H1 (cell line): Measurements from ENCODE around the gene CPED1. TPM values are rescaled to one million over a fixed set of nuclear protein-coding genes. Genes with fewer than 3 reads are reported as not detected.

Experiments
- CTCF ChIA-PET: fragments of 300-600 bp; sonication (Branson Sonifier 250); formaldehyde crosslinking; loops from one replicate; lab custom pipeline; 2021; ENCODE audit not compliant: partially characterized antibody; lab: Charles Lee
- POLR2A ChIA-PET: fragments of 300-600 bp; sonication (Branson Sonifier 250); formaldehyde crosslinking; loops from one replicate; lab custom pipeline; 2021; ENCODE audit warnings: inconsistent platforms; ENCODE audit not compliant: partially characterized antibody; lab: Charles Lee
- DNase-seq, 2 experiments: peaks; one replicate each; pipeline versions ENCODE4 v3.0.0 to v3.0.0-alpha.2; 2010 to 2022; ENCODE audit warnings: low spot score in 2 of 2, low read depth in 1 of 2, mixed read lengths in 1 of 2
- FAIRE-seq: peaks from 2 replicates; lab custom pipeline; 2011; peaks lifted over from hg19 to GRCh38; lab: Jason Lieb, UNC
- H2AFZ ChIP-seq: 2 replicates; pipeline ENCODE4 v1.8.1; 2012; ENCODE audit warnings: low read length, inconsistent platforms
- H2AK5ac ChIP-seq: 2 replicates; pipeline ENCODE4 v1.6.1; 2013; ENCODE audit warnings: low read depth, low read length
- H2BK120ac ChIP-seq: replicated peaks from 2 replicates; pipeline ENCODE3; 2013; ENCODE audit warnings: low read depth, low read length, inconsistent platforms
- H2BK12ac ChIP-seq: 2 replicates; pipeline ENCODE4 v1.6.1; 2013; ENCODE audit warnings: low read depth, low read length
- H2BK15ac ChIP-seq: 2 replicates; pipeline ENCODE4 v1.6.1; 2013; ENCODE audit warnings: low read length
- H2BK20ac ChIP-seq: 2 replicates; pipeline ENCODE4 v1.6.1; 2013; ENCODE audit warnings: low read length
- H2BK5ac ChIP-seq: 2 replicates; pipeline ENCODE4 v1.6.1; 2013; ENCODE audit warnings: low read depth, low read length
- H3K14ac ChIP-seq: 2 replicates; pipeline ENCODE4 v1.6.1; 2013; ENCODE audit warnings: inconsistent platforms; ENCODE audit not compliant: insufficient read length
- H3K18ac ChIP-seq: 2 replicates; pipeline ENCODE4 v1.6.1; 2013; ENCODE audit warnings: low read length; ENCODE audit errors: extremely low read depth
- H3K23ac ChIP-seq: 2 replicates; pipeline ENCODE4 v1.6.1; 2013; ENCODE audit warnings: inconsistent platforms; ENCODE audit not compliant: insufficient read length
- H3K23me2 ChIP-seq: 2 replicates; pipeline ENCODE4 v1.6.1; 2013; ENCODE audit warnings: low read depth, low read length
- H3K27ac ChIP-seq: 2 replicates; pipeline ENCODE4 v1.6.1; 2011; ENCODE audit warnings: low read depth, low read length, inconsistent platforms
- H3K27me3 ChIP-seq, 4 experiments: replicated peaks in 1 of 4; 1 replicate in 1 of 4; 2 replicates in 3 of 4; pipeline versions ENCODE4 v1.6.1 to v1.8.1; 2011 to 2013; ENCODE audit warnings: low read length in 3 of 4, mild to moderate bottlenecking in 3 of 4, inconsistent platforms in 2 of 4, mixed read lengths in 2 of 4, moderate library complexity in 1 of 4; ENCODE audit not compliant: control insufficient read depth in 3 of 4, insufficient read depth in 3 of 4; ENCODE audit errors: extremely low read depth in 1 of 4
- H3K36me3 ChIP-seq, 4 experiments: 2 replicates each; pipeline versions ENCODE4 v1.6.1 to v1.8.1; 2011 to 2013; ENCODE audit warnings: mild to moderate bottlenecking in 4 of 4, low read length in 3 of 4, moderate library complexity in 2 of 4, control low read depth in 1 of 4, inconsistent platforms in 1 of 4; ENCODE audit not compliant: insufficient read depth in 4 of 4, control insufficient read depth in 2 of 4
- H3K4ac ChIP-seq: replicated peaks from 2 replicates; pipeline ENCODE3; 2013; ENCODE audit warnings: low read length, low read depth, mixed read lengths, inconsistent platforms; ENCODE audit not compliant: insufficient read length
- H3K4me1 ChIP-seq, 4 experiments: replicated peaks in 1 of 4; 1 replicate in 1 of 4; 2 replicates in 3 of 4; pipeline versions ENCODE4 v1.6.1 to v1.8.1; 2011 to 2013; ENCODE audit warnings: low read length in 3 of 4, inconsistent platforms in 2 of 4, mixed read lengths in 1 of 4; ENCODE audit not compliant: insufficient read depth in 4 of 4, control insufficient read depth in 3 of 4
- H3K4me2 ChIP-seq, 2 experiments: 2 replicates each; pipeline versions ENCODE4 v1.6.1 to v1.8.1; 2011 to 2013; ENCODE audit warnings: low read depth in 2 of 2, low read length in 2 of 2, control low read depth in 1 of 2, inconsistent platforms in 1 of 2, mild to moderate bottlenecking in 1 of 2; ENCODE audit not compliant: insufficient read depth in 1 of 2
- H3K4me3 ChIP-seq, 4 experiments: fragments of 200-600, 300-600 bp in 1 of 4; sonication (generic), shearing (Covaris generic), sonication (Bioruptor Twin) in 1 of 4; 2 replicates each; pipeline versions ENCODE4 v1.5.1 to v1.8.1; 2011 to 2016; ENCODE audit warnings: low read length in 4 of 4, low read depth in 3 of 4, control low read depth in 2 of 4, inconsistent platforms in 2 of 4, mild to moderate bottlenecking in 2 of 4, mixed read lengths in 1 of 4, moderate library complexity in 1 of 4; ENCODE audit not compliant: insufficient read depth in 2 of 4; ENCODE audit errors: extremely low read depth in 1 of 4
- H3K56ac ChIP-seq: replicated peaks from 2 replicates; pipeline ENCODE3; 2013; ENCODE audit warnings: low read depth, mild to moderate bottlenecking, mixed read lengths, low read length, inconsistent platforms; ENCODE audit not compliant: insufficient read length
- H3K79me1 ChIP-seq: 2 replicates; pipeline ENCODE4 v1.6.1; 2013; ENCODE audit warnings: low read depth, low read length, control low read depth
- H3K79me2 ChIP-seq, 2 experiments: 2 replicates each; pipeline versions ENCODE4 v1.6.1 to v1.8.1; 2012 to 2013; ENCODE audit warnings: low read length in 2 of 2, mild to moderate bottlenecking in 2 of 2, inconsistent platforms in 1 of 2; ENCODE audit not compliant: insufficient read depth in 2 of 2, control insufficient read depth in 1 of 2
- H3K9ac ChIP-seq, 4 experiments: replicated peaks in 1 of 4; 1 replicate in 1 of 4; 2 replicates in 3 of 4; pipeline versions ENCODE4 v1.6.1 to v1.8.1; 2011 to 2013; ENCODE audit warnings: low read depth in 3 of 4, low read length in 3 of 4, control low read depth in 2 of 4, mild to moderate bottlenecking in 2 of 4, moderate library complexity in 2 of 4, inconsistent platforms in 1 of 4; ENCODE audit errors: extremely low read depth in 1 of 4
- H3K9me3 ChIP-seq, 2 experiments: 2 replicates each; pipeline versions ENCODE4 v1.6.1 to v1.8.1; 2012 to 2013; ENCODE audit warnings: mild to moderate bottlenecking in 2 of 2, moderate library complexity in 2 of 2, control low read depth in 1 of 2, inconsistent platforms in 1 of 2, low read depth in 1 of 2, low read length in 1 of 2, mixed read lengths in 1 of 2; ENCODE audit not compliant: insufficient read depth in 2 of 2
- H4K20me1 ChIP-seq, 2 experiments: replicated peaks in 1 of 2; 2 replicates each; pipeline versions ENCODE3 to v1.8.1; 2011 to 2013; ENCODE audit warnings: inconsistent platforms in 2 of 2, low read length in 2 of 2, mild to moderate bottlenecking in 1 of 2; ENCODE audit not compliant: insufficient read depth in 2 of 2, control insufficient read depth in 1 of 2
- H4K5ac ChIP-seq: 2 replicates; pipeline ENCODE4 v1.6.1; 2013; ENCODE audit warnings: low read length, low read depth, mixed read lengths, inconsistent platforms; ENCODE audit not compliant: insufficient read length
- H4K8ac ChIP-seq: 2 replicates; pipeline ENCODE4 v1.8.0; 2013; ENCODE audit warnings: mild to moderate bottlenecking, moderate library complexity, low read length, inconsistent platforms; ENCODE audit not compliant: insufficient read depth; ENCODE audit errors: extremely low read depth
- H4K91ac ChIP-seq: replicated peaks from 2 replicates; pipeline ENCODE3; 2013; ENCODE audit warnings: low read length, mixed read lengths, inconsistent platforms; ENCODE audit not compliant: insufficient read length
- ATF3 ChIP-seq: IDR thresholded peaks from 2 replicates; pipeline ENCODE4 v1.6.1; 2011; ENCODE audit warnings: low read depth, mild to moderate bottlenecking, low read length; ENCODE audit not compliant: insufficient read depth
- CHD2 ChIP-seq: IDR thresholded peaks from 2 replicates; pipeline ENCODE4 v1.6.1; 2012; ENCODE audit warnings: low read length, improper control_type of control experiment
- HDAC6 ChIP-seq: IDR thresholded peaks from one replicate; pipeline ENCODE4 v1.7.1; 2012; ENCODE audit warnings: low read depth, mild to moderate bottlenecking, inconsistent platforms, low read length, moderate library complexity
- JUN ChIP-seq: IDR thresholded peaks from 2 replicates; pipeline ENCODE4 v1.6.1; 2011; ENCODE audit warnings: low read depth, mild to moderate bottlenecking, improper control_type of control experiment, low read length
- NANOG ChIP-seq: IDR thresholded peaks from 2 replicates; pipeline ENCODE4 v1.6.1; 2011; ENCODE audit warnings: low read length, low read depth, mild to moderate bottlenecking, inconsistent platforms; ENCODE audit not compliant: insufficient read depth, poor library complexity, severe bottlenecking
- POU5F1 ChIP-seq: IDR thresholded peaks from 2 replicates; pipeline ENCODE4 v1.6.1; 2011; ENCODE audit warnings: low read depth, mild to moderate bottlenecking, low read length, moderate library complexity
- SP2 ChIP-seq: IDR thresholded peaks from 2 replicates; pipeline ENCODE4 v1.6.1; 2012; ENCODE audit warnings: mild to moderate bottlenecking, low read length, inconsistent platforms
- TCF12 ChIP-seq: IDR thresholded peaks from 2 replicates; pipeline ENCODE4 v1.6.1; 2011; ENCODE audit warnings: low read depth, mild to moderate bottlenecking, low read length
- WGBS, 2 experiments: shearing (Covaris generic) in 1 of 2; methylation state at CpG; one replicate each; pipeline versions ENCODE4 v1.1.6 to v1.1.7; 2013 to 2015; ENCODE audit warnings: low lambda C conversion rate in 2 of 2, mixed read lengths in 2 of 2, inconsistent platforms in 1 of 2, low coverage in 1 of 2, missing lambda C conversion rate in 1 of 2; ENCODE audit not compliant: insufficient replicate concordance in 2 of 2, insufficient coverage in 1 of 2, insufficient read length in 1 of 2; ENCODE audit errors: extremely low coverage in 1 of 2, missing lambda C conversion rate in 1 of 2; 5-methylcytosine and 5-hydroxymethylcytosine counted together
- polyA plus RNA-seq, 7 experiments: library from polyadenylated mRNA; depleted of rRNA in 3 of 7; stranded (reverse) in 5 of 7; unstranded in 2 of 7; fragments of >200 nt in 5 of 7; fragments of 200-250 nt in 2 of 7; gene quantifications; 1 replicate in 5 of 7; 2 replicates in 1 of 7; 4 replicates in 1 of 7; pipeline versions ENCODE4 v1.2.1 to v1.2.3, GENCODE V29; 2011 to 2013; ENCODE audit warnings: missing spikeins in 2 of 7, mixed read lengths in 2 of 7
- total RNA-seq: library from RNA; stranded (reverse); fragmentation: NEBNext Ultra II Directional; extraction: Animal tissue kit (Norgen Biotek cat#: 25700); gene quantifications from 2 replicates; pipeline ENCODE4 v1.2.1, GENCODE V29; 2021
- TF ChIP-seq, protein P1 (sequence below): IDR thresholded peaks from 2 replicates; pipeline ENCODE4 v1.6.1; 2012; ENCODE audit warnings: inconsistent platforms

CPED1 gene
- total and polyA plus RNA-seq, 2 of the 8 experiments (the other 6 are each of a cell fraction or from before 2014, with no cell fraction given): 0.08 to 0.39 TPM

DNA sequence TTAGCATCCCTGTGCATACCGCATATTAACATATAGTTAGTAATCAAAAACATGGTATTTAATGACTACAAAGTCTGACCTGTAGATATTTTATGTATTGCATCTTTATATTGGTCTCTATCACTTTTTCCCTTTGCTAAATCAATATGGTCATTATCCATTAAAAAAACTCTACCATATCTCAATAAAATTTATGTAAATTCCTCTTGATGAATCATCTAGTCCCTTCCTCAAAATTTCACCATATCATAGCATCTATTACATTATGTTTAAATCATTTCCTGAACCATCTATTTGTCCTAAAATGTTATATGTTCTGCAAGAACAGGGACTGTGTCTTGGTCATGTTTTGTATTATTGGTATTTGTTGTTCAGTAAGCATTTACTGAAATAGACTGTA, 45.6 kb upstream of the CPED1 start:
- Histone ChIP-seq H4K8ac (no peak overlapping the region), H2BK12ac (no peak overlapping the region), H3K4me2 (no peak overlapping the region), H3K18ac (no peak overlapping the region), H3K9ac (no peak overlapping the region), H4K20me1 (no peaks in the 10 kb centered on the region), H3K4me3 (no peak overlapping the region), H3K14ac (no peak overlapping the region), H3K4ac (no peak overlapping the region), H3K4me1 (no peaks in the 10 kb centered on the region), H3K79me1 (no peaks in the 10 kb centered on the region), H2AFZ (no peak overlapping the region), H3K9me3 (no peaks in the 10 kb centered on the region), H2BK5ac (no peak overlapping the region), H3K56ac (no peak overlapping the region), H3K36me3 (no peaks in the 10 kb centered on the region), H3K27me3 (no peaks in the 10 kb centered on the region), H3K23me2 (no peaks in the 10 kb centered on the region), H3K27ac (no peak overlapping the region), H4K5ac (no peak overlapping the region), H2BK15ac (no peak overlapping the region), H4K91ac (no peak overlapping the region), H2BK20ac (no peak overlapping the region), H3K23ac (no peak overlapping the region), H2AK5ac (no peak overlapping the region), H2BK120ac (no peak overlapping the region), H3K79me2 (no peaks in the 10 kb centered on the region)
- CTCF ChIA-PET: interaction anchor here (0.6 to 3.4 kb wide), 3 partner anchors 110 to 151 kb away, joined by 3 to 13 read pairs (median 4); no protein-coding TSS in a partner anchor
- WGBS, 2 experiments: 89% methylated on average over 1 of the region's 1 CpG; no CpG with 5 or more reads in 1 of the 2 experiments
- POLR2A ChIA-PET: no interaction called here
- DNase-seq: no peak
- FAIRE-seq: no peak
- TF ChIP-seq, protein P1, sequence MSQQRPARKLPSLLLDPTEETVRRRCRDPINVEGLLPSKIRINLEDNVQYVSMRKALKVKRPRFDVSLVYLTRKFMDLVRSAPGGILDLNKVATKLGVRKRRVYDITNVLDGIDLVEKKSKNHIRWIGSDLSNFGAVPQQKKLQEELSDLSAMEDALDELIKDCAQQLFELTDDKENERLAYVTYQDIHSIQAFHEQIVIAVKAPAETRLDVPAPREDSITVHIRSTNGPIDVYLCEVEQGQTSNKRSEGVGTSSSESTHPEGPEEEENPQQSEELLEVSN: no peak
- TF ChIP-seq CHD2: no peak
- no peak for TF ChIP-seq TCF12
- TF ChIP-seq POU5F1: no peak
- TF ChIP-seq SP2: no peak
- no peak for TF ChIP-seq JUN
- no peak for TF ChIP-seq HDAC6
- no peak for TF ChIP-seq NANOG
- no peak for TF ChIP-seq ATF3
